H1 (cell line): ENCODE measurements around the gene TNS3. TPM values are rescaled to one million over a fixed set of nuclear protein-coding genes. Genes with fewer than 3 reads are reported as not detected.

Experiments used
- BRCA1 ChIP-seq: IDR thresholded peaks from 2 replicates; pipeline ENCODE4 v1.6.1; 2012; ENCODE audit warnings: low read depth, low read length, improper control_type of control experiment
- CHD2 ChIP-seq: IDR thresholded peaks from 2 replicates; pipeline ENCODE4 v1.6.1; 2012; ENCODE audit warnings: low read length, improper control_type of control experiment
- FOSL1 ChIP-seq: IDR thresholded peaks from 2 replicates; pipeline ENCODE4 v1.6.1; 2011; ENCODE audit warnings: mild to moderate bottlenecking, low read depth, low read length, moderate library complexity; ENCODE audit not compliant: insufficient read depth
- GABPA ChIP-seq: IDR thresholded peaks from 2 replicates; pipeline ENCODE4 v1.6.1; 2011; ENCODE audit warnings: mild to moderate bottlenecking, low read length, moderate library complexity, borderline replicate concordance; ENCODE audit not compliant: insufficient read depth
- GTF2F1 ChIP-seq: IDR thresholded peaks from 2 replicates; pipeline ENCODE4 v1.6.1; 2012; ENCODE audit warnings: low read depth, low read length, improper control_type of control experiment, borderline replicate concordance
- HDAC2 ChIP-seq, 2 experiments: fragments of 300-600 bp in 1 of 2; sonication (generic) in 1 of 2; IDR thresholded peaks; 2 replicates each; pipeline ENCODE4 v1.6.1; 2011 to 2012; ENCODE audit warnings: low read depth in 2 of 2, low read length in 2 of 2, mild to moderate bottlenecking in 2 of 2, moderate library complexity in 2 of 2, borderline replicate concordance in 1 of 2, inconsistent platforms in 1 of 2
- POLR2AphosphoS5 ChIP-seq: IDR thresholded peaks from 2 replicates; pipeline ENCODE4 v1.6.1; 2011; ENCODE audit warnings: low read depth, low read length
- polyA plus RNA-seq, 7 experiments: library from polyadenylated mRNA; depleted of rRNA in 3 of 7; stranded (reverse) in 5 of 7; unstranded in 2 of 7; fragments of >200 nt in 5 of 7; fragments of 200-250 nt in 2 of 7; gene quantifications; 1 replicate in 5 of 7; 2 replicates in 1 of 7; 4 replicates in 1 of 7; pipeline versions ENCODE4 v1.2.1 to v1.2.3, GENCODE V29; 2011 to 2013; ENCODE audit warnings: missing spikeins in 2 of 7, mixed read lengths in 2 of 7
- total RNA-seq: library from RNA; stranded (reverse); fragmentation: NEBNext Ultra II Directional; extraction: Animal tissue kit (Norgen Biotek cat#: 25700); gene quantifications from 2 replicates; pipeline ENCODE4 v1.2.1, GENCODE V29; 2021
- TF ChIP-seq, protein P1 (sequence below): fragments of 300-600 bp; sonication (generic); IDR thresholded peaks from 2 replicates; pipeline ENCODE4 v1.7.1; 2012; ENCODE audit warnings: low read length, moderate library complexity, mild to moderate bottlenecking, inconsistent platforms; ENCODE audit not compliant: insufficient replicate concordance

Gene TNS3
- total and polyA plus RNA-seq, 2 of the 8 experiments (the other 6 are each of a cell fraction or from before 2014, with no cell fraction given): 11.9 to 24.2 TPM

DNA sequence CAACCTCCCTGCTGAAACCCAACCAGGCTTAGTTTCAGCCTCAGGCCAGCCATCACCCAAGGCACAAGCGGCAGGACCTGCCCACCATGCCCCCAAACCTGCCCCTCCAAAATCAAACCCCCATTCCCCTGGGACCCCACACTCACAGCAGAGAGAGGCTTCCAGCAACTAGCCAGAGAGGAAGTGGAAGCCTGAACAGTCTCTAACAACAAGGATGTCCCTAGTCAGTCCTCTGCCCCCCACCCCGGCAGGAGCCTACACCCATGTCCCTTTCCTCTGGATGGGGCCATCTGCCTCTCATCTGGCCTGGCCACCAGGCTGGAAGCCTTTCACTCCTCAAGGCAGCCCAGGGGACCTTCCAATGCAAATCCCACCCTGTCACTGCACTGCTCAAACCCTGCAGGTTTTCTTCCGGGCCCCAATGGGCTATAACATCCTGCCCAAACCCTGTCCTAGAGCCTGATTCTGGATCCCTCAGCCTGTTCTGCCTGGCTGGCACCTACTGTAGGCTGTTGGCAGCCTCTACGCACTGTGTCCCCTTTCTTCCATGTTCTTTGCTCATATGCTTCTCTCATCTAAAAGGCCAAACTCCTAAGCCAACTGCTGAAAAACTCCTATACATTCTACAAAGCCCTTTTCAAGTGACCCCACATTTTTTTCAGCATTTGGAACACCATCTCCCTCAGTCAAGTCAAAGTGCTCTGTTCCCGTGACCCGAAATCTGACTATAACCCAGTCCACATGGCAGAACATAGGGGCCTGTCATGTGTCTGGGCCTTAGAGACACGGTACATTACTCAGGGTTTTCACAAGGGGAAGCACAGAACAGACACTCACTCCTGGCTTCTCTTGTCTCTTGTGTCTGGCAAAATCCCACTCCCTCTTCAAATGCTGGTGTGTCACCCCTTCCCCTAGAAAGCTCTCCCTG, 253.3 kb downstream of the TNS3 start (continued):
- TF ChIP-seq, protein P1, sequence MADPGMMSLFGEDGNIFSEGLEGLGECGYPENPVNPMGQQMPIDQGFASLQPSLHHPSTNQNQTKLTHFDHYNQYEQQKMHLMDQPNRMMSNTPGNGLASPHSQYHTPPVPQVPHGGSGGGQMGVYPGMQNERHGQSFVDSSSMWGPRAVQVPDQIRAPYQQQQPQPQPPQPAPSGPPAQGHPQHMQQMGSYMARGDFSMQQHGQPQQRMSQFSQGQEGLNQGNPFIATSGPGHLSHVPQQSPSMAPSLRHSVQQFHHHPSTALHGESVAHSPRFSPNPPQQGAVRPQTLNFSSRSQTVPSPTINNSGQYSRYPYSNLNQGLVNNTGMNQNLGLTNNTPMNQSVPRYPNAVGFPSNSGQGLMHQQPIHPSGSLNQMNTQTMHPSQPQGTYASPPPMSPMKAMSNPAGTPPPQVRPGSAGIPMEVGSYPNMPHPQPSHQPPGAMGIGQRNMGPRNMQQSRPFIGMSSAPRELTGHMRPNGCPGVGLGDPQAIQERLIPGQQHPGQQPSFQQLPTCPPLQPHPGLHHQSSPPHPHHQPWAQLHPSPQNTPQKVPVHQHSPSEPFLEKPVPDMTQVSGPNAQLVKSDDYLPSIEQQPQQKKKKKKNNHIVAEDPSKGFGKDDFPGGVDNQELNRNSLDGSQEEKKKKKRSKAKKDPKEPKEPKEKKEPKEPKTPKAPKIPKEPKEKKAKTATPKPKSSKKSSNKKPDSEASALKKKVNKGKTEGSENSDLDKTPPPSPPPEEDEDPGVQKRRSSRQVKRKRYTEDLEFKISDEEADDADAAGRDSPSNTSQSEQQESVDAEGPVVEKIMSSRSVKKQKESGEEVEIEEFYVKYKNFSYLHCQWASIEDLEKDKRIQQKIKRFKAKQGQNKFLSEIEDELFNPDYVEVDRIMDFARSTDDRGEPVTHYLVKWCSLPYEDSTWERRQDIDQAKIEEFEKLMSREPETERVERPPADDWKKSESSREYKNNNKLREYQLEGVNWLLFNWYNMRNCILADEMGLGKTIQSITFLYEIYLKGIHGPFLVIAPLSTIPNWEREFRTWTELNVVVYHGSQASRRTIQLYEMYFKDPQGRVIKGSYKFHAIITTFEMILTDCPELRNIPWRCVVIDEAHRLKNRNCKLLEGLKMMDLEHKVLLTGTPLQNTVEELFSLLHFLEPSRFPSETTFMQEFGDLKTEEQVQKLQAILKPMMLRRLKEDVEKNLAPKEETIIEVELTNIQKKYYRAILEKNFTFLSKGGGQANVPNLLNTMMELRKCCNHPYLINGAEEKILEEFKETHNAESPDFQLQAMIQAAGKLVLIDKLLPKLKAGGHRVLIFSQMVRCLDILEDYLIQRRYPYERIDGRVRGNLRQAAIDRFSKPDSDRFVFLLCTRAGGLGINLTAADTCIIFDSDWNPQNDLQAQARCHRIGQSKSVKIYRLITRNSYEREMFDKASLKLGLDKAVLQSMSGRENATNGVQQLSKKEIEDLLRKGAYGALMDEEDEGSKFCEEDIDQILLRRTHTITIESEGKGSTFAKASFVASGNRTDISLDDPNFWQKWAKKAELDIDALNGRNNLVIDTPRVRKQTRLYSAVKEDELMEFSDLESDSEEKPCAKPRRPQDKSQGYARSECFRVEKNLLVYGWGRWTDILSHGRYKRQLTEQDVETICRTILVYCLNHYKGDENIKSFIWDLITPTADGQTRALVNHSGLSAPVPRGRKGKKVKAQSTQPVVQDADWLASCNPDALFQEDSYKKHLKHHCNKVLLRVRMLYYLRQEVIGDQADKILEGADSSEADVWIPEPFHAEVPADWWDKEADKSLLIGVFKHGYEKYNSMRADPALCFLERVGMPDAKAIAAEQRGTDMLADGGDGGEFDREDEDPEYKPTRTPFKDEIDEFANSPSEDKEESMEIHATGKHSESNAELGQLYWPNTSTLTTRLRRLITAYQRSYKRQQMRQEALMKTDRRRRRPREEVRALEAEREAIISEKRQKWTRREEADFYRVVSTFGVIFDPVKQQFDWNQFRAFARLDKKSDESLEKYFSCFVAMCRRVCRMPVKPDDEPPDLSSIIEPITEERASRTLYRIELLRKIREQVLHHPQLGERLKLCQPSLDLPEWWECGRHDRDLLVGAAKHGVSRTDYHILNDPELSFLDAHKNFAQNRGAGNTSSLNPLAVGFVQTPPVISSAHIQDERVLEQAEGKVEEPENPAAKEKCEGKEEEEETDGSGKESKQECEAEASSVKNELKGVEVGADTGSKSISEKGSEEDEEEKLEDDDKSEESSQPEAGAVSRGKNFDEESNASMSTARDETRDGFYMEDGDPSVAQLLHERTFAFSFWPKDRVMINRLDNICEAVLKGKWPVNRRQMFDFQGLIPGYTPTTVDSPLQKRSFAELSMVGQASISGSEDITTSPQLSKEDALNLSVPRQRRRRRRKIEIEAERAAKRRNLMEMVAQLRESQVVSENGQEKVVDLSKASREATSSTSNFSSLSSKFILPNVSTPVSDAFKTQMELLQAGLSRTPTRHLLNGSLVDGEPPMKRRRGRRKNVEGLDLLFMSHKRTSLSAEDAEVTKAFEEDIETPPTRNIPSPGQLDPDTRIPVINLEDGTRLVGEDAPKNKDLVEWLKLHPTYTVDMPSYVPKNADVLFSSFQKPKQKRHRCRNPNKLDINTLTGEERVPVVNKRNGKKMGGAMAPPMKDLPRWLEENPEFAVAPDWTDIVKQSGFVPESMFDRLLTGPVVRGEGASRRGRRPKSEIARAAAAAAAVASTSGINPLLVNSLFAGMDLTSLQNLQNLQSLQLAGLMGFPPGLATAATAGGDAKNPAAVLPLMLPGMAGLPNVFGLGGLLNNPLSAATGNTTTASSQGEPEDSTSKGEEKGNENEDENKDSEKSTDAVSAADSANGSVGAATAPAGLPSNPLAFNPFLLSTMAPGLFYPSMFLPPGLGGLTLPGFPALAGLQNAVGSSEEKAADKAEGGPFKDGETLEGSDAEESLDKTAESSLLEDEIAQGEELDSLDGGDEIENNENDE: no peak
- TF ChIP-seq CHD2 (no peak), POLR2AphosphoS5 (no peak), GABPA (no peak), GTF2F1 (no peak), BRCA1 (no peak), HDAC2 (IDR thresholded peaks at IDR 0.05; ENCODE audit: borderline replicate concordance in 1 of 2, low read depth in 2 of 2, low read length in 2 of 2) (no peak), FOSL1 (no peak)
